HG03108 (cell line): ENCODE results near the gene MCOLN3.
A peak's percentile ranks its signal among the peaks of the same experiment; 100 is the strongest.

Experiments
- ATAC-seq: cut with Tn5 transposase; IDR thresholded peaks from one replicate; pipeline ENCODE4 v1.9.1; 2021; ENCODE audit warnings: moderate library complexity; ENCODE audit not compliant: unreplicated experiment

MCOLN3 gene

DNA sequence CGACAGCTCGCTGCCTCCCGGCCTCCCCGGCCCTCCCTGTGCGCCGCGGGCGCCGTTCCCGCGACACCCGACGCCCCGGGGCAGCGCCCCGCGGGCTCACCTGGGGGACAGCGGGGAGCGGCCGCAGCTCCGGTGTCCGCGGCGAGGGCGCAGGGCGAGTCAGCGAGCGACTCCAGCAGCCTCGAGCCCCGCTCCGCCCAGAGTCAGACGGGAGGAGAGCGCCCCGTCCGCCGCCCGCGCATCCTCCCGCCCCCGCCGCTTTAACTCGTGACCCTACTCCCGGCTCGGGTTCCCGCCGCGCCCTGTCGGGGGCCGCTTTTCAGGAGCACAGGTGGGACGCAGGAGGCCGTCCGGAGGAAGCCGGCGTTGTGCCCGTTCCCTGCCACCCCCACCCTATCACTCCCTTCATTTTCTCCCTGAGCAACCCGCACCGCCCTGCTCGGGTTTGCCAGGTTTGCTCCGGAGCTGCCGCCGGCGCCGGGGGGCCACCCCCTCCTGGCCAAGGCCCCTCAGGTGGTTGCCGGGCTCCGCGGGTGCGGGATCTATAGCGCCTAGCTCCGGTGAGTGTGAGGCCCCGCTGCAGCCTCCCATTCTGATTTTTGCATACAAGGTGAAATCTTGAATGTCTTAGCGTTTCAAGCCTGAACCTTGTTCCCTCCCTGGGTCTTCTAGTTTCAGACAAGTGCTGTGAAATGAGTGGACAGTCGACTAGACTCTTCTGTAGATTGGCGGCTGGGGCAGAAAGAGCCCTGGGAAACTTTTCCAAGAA, at the start of gene MCOLN3:
TSS of gene MCOLN3 (minus strand) at position 205 of the 769 bp plus-strand sequence. CDS start 3,140 bp downstream, outside the sequence.
- peak; percentile 49 for ATAC-seq

DNA sequence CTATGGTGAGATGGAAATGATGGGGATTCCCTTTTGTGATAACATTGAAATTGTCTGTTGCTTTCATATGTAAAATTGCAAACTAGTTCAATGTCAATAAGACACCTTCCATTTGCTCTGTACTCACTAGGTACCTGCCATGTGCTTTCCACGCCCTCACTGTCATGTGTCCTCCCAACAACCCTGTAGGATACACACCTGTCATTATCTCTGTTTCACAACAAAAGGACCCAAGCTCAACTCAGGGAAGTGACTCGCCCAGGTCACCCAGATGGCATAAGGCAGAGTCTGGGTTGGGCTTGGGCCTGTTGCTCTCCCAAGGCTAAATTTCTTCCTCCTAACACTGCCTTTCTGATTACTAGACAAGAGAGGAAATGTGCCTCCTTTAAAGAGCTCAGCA, 45.3 kb upstream of the MCOLN3 start:
- ATAC-seq: no peak

DNA sequence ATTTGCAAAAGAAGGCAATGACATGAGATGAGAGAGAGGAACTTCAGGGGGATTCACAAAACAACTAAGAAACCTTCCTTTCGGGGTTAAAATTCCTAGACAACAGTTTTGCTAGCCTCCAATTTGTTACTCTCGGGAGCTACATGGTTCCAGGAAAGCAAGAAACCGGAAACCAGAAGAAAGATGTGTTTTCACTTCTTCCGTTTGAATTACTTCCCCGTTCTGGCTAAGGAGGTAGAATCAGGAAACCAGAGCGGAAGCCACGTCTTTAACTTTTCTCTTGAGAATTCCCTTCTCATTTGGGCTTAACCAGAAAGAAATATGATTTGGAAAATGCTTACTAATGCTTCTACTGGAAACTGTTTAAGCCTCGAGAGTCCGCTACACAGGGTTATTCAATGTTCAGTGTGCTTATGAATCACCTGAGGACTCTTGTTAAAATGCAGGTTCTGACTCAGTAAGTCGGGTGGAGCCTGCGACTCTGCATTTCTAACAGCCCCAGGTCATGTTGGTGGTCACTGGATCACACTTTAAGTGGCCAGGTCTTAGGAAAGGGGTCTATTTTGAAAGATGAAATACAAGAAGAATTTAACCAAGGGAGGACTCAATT, 43.5 kb upstream of the MCOLN3 start:
- no peak for ATAC-seq

DNA sequence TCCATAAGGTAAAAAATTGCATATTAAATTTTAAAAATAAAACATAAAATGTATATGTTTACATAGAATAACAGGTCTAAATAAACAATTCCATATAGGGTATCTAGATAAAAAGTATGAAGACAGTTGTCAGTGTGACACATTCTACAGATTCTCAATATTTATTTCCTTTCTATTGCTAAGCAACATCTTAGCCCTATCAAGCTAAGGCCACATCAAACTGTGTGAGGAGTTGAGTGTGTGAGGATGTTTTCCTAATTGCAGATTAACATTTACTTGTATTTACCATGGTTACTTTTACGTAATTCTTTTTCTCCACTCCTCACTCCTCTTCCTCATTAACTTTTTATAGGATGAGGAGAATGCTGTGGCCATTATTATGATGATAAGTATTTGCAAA, 41.9 kb upstream of the MCOLN3 start:
- ATAC-seq: no peak

DNA sequence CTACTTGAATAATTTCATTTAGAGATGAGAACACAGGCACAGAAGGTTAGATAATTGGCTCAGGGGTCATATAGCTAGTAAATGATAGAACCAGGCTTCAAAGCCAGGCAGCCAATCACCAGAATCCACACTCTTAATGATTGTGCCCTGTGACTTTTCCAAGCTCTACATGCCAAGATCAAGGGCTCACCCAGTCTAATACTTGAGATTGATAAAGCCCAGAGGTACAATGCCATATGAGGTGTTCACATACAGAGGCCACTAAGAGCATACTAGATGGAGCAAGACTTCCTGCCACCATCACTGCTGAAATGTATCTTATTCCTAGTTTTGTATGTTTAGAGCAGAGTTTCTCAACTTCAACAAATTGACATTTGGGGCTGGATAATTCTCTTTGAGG, 40.9 kb upstream of the MCOLN3 start:
- ATAC-seq: no peak

GRCh38 chr1:85088408-85088784, 40.1 kb upstream of the MCOLN3 start:
- ATAC-seq: no peak

- no peak for ATAC-seq
Measured at GRCh38 chr1:85087659-85088407, 39.5 kb upstream of the MCOLN3 start.

DNA sequence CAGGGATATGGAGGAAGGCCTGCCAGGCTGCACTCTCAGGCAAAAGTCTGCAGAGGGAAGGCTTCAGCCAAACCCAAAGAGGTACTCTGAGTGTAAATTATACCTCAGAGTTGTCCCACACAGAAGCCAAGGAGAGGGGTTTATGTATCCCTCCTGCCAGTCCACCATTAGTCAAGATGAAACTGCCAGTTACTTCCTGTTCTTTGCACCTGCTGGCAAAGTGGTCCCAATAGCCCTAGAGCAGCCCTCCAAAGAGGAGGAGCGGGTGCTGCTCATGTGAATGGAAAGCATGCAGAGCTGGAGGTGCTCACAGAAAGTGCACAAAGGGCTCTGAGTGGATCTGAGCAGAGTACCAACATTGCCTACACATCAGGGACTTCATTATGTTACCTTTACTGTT, 37.1 kb upstream of the MCOLN3 start:
- peak; percentile 61 for ATAC-seq

DNA sequence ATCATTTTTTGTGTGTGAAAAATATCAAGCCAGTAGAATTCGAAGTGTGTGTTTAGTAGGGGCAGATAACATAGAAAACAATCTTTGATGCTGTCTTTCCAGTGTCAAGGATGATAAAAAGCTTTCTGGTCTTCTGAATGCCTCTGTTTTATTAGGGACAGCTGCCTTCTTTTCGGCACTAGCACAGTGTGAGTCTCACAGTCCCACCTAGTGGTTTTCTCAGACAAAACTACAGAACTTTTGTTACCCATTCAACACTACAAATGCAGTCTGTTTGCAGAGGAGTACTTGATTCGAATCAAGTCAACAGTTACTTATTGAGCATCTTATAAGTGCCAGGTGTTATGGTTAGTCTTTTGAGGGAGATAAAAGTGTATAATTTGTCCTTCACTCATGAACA, 30.6 kb upstream of the MCOLN3 start:
- no peak for ATAC-seq

DNA sequence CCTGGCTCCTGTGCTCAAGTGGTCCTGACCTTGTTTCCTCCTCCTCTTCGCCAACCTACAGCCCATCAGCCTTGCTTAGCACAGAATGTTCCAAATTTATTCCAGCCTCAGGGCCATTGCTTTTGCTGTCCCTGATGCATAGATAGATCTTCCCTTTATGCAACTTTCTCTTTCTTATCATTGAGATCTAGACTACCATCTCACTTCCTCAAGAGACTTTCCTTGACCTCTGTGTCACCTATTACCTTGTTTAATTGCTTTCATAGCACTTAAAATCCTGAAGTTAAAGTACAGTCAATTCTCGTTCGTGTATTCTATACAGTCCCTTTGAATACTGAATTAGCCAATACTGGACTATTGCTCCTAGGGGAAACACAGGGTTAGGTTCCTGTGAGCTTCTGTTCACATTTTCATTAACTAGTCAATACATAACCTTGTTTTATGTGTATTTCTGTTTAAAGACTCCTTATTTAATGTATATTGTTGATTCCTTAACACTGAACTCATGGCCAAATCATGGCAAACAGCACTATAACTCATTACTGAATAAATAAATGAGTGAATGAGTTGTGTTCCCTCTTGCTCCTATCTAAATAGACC, 26.2 kb upstream of the MCOLN3 start:
- ATAC-seq: no peak

DNA sequence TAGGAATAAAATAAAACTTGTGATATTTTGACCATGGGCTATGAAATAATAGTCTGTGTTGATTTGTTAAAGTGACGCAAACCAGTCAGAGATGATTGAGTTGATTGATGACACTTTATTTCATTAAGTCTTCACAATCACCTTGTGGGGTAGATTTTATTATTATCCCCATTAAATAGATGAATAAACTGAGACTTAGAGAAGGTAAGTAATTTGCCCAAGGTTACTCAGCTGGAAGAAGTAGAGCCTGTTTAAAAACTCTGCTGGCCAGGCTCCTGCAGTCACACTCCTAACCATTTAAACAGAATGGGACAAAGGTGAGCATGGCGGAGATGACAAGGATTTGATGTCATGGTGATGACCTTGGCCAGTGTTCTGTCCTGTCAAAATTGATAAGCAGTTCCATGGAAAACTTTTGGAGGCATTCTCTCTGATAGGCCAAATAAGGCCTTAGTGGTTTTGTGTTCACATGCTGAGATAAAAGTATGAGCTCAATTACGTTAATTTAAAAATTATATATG, 22.7 kb upstream of the MCOLN3 start:
- no peak for ATAC-seq

GRCh38 chr1:85068846-85069245, 20.5 kb upstream of the MCOLN3 start:
- no peak for ATAC-seq

DNA sequence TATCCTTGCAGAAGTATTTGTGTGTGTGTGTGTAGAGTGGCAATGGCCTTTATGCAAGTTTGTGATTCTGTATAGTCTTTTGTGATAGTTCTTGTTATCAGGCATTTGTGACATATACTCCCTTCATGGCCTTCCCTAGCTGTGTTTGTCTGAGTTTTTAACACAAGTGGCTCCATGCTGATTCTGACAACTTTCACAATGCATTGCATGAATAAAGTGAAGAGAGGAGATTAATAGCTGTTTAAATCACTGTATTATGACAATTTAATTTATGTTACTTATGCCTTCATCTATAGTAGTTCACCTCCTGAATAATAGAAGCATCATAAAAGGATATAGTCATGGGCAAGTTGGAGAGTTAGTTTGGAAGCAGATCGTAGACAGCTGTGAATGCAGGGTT, 17.2 kb upstream of the MCOLN3 start:
- ATAC-seq: no peak

DNA sequence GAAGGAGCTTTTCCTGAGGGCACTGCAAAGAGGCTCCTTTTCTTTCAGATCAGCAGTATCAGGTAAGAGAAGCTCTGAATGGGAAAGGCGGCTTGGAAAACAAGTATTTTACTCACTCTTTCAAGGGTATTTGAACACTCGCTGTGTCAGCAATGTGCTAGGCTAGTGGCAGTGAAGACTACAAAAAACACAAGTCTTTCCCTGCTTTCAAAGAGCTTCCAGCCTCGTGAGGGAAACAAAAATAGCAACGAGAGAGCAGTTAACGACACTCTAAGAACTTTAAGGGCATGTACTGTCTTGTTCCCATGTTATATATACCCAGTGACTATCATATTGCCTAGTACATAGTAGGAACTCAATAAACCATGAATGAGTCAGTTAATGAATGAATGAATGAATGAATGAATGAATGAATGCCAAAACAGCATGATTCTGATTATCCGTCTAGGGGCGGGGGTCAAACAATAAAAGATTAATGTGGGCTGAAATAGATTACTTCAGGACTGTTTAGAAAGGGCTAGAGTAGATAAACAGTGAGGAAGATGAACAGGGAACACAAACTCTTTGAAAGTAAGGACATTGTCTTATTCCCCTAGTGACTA, 14.2 kb upstream of the MCOLN3 start:
- no peak for ATAC-seq

DNA sequence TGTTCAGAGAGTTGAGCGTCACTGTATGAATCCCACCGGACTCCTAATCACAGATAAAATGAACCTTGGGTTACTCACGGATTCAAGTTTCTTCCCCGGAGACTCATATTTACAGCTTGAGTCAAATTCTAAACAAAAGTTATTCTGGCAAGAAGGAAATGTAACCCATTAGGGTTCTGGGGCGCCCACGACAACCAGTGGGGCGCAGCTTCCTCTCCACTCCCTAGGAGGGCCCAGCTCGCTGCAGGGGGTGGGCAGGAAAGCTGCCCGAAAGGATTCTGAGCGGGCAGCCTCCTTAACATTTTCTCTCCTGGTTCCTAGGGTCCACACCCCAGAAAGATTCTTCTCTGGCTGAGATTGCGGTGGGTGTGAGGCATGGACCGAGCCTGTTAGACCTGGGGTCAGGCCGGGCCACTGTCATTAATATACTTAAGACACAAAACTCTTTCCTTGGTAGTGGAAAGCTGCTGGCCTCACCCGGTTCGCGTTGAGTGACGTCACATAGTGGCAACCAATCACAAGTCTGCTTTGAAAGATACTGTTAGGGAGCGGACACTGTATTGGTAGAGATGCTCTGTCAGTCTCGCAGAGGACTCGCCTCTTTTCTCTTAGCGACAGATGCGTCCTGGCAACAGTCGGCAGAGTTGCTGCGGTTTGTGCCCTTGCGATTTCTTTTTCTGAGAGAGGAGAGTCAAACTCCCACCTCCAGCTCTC, 13.6 kb upstream of the MCOLN3 start:
- peak; percentile 99 for ATAC-seq

- no peak for ATAC-seq
Measured at GRCh38 chr1:85060038-85060437, 11.7 kb upstream of the MCOLN3 start.

GRCh38 chr1:85059563-85059962, 11.3 kb upstream of the MCOLN3 start:
- no peak for ATAC-seq

DNA sequence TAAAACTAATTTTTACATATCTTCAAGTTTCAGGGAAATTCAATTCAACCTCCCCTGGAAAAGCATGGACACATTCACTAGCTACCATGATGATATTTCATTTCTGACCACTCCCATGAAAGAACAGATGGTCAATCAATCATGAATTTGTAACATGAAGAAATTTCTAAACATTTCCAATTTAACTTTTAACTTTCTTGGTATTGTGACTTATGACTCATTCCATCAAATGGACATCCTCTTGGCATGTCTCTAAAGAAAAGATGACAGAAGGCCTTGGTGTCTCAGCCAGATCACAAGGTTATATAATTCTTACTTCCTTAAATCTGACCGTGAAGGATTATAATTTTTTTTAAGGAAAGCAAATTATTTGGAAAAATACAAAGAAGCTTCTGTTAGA, 10.5 kb upstream of the MCOLN3 start:
- ATAC-seq: no peak

DNA sequence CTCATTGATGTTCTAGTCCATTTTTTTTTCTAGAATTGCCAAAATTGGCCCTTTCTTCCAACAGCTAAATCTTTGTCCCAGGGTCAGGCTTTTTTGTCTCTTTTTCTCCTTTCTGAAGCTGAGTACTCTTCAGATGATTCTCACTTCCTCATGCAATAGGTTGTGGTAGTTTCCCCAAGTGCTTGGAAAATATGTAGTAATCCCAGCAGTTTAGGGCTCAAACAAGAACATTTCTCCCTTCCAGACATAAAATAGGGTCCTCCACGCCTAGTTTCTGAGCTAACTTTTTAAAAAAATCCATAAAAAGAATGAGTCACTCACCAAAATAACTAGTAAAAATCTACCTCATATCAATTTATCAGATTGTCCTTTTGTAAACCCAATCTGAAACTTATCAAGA, 10.0 kb upstream of the MCOLN3 start:
- no peak for ATAC-seq

DNA sequence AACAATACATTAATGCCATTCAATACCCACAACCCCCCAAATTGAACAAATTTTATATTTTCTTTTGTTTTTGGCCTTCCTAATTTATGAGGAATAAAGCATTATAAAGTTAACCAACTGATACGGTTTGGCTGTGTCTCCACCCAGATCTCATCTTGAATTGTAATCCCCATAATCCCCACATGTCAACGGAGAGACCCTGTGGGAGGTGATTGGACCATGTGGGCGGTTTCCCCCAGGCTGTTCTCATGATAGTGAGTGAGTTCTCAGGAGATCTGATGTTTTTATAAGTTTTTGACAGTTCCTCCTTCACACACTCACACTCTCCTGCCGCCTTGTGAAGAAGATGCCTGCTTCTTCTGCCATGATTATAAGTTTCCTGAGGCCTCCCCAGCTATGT, 6.4 kb upstream of the MCOLN3 start:
- ATAC-seq: no peak
